Body of pancreas (tissue), 4 donors: ENCODE data around the gene NKD1. TPM values are rescaled to one million over a fixed set of nuclear protein-coding genes. Genes with fewer than 3 reads are reported as not detected.

ENCODE experiments used
- ATAC-seq: fragments of 150-250 bp; one replicate; pipeline ENCODE4 v1.9.1; 2016
- DNase-seq, 4 donors: peaks; one replicate each; pipeline ENCODE4 v3.0.0-alpha.2; 2019
- H3K27ac ChIP-seq, 4 donors: fragments of 200-600 bp; sonication (generic); 1 replicate in 3 of 4; 2 replicates in 1 of 4; pipeline versions ENCODE4 v1.5.1 to v1.6.1; 2016 to 2019; ENCODE audit warnings: mild to moderate bottlenecking in 1 of 4, mixed read lengths in 1 of 4, moderate library complexity in 1 of 4
- H3K27me3 ChIP-seq, 2 donors: fragments of 200-600 bp; sonication (generic); one replicate each; pipeline ENCODE4 v1.6.0; 2016; ENCODE audit warnings: mild to moderate bottlenecking in 1 of 2
- H3K36me3 ChIP-seq, 2 donors: fragments of 200-600 bp; sonication (generic); replicated peaks in 1 of 2; 2 replicates each; pipeline ENCODE4 v1.5.1; 2016; ENCODE audit warnings: low read depth in 2 of 2; ENCODE audit not compliant: insufficient read depth in 1 of 2
- H3K4me1 ChIP-seq: fragments of 200-600 bp; sonication (generic); one replicate; pipeline ENCODE4 v1.6.0; 2016
- H3K4me3 ChIP-seq, 2 donors: fragments of 200-600 bp; sonication (generic); 1 replicate in 1 of 2; 2 replicates in 1 of 2; pipeline ENCODE4 v1.5.1; 2016 to 2019
- H3K9me3 ChIP-seq, 3 donors: fragments of 200-600 bp; sonication (generic); 1 replicate in 2 of 3; 2 replicates in 1 of 3; pipeline ENCODE4 v1.5.1; 2016
- POLR2A ChIP-seq, 3 donors: fragments of 450-650 bp; IDR thresholded peaks; one replicate each; pipeline ENCODE4 v1.6.1; 2016; ENCODE audit warnings: antibody characterized with exemption in 3 of 3, mild to moderate bottlenecking in 2 of 3
- WGBS, 2 donors: methylation state at CpG; one replicate each; pipeline ENCODE4 v1.1.5; 2017; 5-methylcytosine and 5-hydroxymethylcytosine counted together
- intact Hi-C: fragments of 100-400 bp; cut with DNase I; formaldehyde crosslinking; loops from one replicate; pipeline ENCODE4 v1.15.1; 2023
- total RNA-seq, 2 donors: library from RNA; depleted of rRNA; stranded (reverse); fragments of >200 nt; gene quantifications; one replicate each; pipeline ENCODE4 v1.1.0, GENCODE V29; 2016
- TF ChIP-seq, protein P1 (sequence below), 7 experiments: fragments of 450-650 bp in 4 of 7; fragments of 200-600 bp in 3 of 7; sonication (generic) in 3 of 7; IDR thresholded peaks; one replicate each; pipeline ENCODE4 v1.5.1; 2016 to 2019; ENCODE audit warnings: antibody characterized with exemption in 7 of 7

Gene NKD1
- total RNA-seq, 2 donors from 2014 or later = 2.0 to 4.9 TPM

DNA sequence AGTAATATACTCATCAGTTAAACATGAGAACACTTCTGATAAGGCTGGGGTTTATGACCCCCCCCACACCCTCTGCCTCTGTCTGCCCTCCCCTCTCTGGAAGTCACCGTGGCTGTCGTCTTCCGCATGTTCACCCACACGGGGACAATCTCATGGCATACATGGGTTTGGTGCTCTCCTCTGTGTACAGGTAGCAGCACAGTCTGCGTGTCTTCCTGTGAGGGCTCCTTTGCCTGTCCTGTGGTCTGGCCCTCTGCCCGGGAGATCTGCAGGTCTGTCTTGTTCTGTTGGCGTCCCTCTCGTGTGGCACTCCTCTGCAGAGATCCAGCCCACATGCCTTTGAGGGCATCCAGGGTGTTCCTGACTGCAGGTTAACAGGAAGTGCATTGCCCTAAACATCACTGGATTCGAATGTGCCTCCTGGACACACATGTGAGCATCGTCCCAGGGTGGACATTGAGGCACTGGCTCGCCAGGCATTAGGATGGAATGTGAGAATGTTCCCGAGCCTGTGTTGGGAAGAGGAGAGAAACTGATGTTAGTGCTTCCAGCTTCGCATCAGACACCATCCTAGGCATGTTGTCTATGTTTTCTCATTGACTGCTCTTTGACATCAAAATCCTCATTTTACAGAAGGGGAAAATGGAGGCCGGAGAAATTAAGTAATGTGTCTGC lies 54.5 kb downstream of the NKD1 start:
- no peak for TF ChIP-seq POLR2A (IDR thresholded peaks at IDR 0.05)
- TF ChIP-seq, protein P1, sequence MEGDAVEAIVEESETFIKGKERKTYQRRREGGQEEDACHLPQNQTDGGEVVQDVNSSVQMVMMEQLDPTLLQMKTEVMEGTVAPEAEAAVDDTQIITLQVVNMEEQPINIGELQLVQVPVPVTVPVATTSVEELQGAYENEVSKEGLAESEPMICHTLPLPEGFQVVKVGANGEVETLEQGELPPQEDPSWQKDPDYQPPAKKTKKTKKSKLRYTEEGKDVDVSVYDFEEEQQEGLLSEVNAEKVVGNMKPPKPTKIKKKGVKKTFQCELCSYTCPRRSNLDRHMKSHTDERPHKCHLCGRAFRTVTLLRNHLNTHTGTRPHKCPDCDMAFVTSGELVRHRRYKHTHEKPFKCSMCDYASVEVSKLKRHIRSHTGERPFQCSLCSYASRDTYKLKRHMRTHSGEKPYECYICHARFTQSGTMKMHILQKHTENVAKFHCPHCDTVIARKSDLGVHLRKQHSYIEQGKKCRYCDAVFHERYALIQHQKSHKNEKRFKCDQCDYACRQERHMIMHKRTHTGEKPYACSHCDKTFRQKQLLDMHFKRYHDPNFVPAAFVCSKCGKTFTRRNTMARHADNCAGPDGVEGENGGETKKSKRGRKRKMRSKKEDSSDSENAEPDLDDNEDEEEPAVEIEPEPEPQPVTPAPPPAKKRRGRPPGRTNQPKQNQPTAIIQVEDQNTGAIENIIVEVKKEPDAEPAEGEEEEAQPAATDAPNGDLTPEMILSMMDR (IDR thresholded peaks at IDR 0.05) = no peak
- no peak overlapping the region for H3K27ac ChIP-seq
- H3K4me1 ChIP-seq = peaks cover 10% of the 10 kb centered on the region

DNA sequence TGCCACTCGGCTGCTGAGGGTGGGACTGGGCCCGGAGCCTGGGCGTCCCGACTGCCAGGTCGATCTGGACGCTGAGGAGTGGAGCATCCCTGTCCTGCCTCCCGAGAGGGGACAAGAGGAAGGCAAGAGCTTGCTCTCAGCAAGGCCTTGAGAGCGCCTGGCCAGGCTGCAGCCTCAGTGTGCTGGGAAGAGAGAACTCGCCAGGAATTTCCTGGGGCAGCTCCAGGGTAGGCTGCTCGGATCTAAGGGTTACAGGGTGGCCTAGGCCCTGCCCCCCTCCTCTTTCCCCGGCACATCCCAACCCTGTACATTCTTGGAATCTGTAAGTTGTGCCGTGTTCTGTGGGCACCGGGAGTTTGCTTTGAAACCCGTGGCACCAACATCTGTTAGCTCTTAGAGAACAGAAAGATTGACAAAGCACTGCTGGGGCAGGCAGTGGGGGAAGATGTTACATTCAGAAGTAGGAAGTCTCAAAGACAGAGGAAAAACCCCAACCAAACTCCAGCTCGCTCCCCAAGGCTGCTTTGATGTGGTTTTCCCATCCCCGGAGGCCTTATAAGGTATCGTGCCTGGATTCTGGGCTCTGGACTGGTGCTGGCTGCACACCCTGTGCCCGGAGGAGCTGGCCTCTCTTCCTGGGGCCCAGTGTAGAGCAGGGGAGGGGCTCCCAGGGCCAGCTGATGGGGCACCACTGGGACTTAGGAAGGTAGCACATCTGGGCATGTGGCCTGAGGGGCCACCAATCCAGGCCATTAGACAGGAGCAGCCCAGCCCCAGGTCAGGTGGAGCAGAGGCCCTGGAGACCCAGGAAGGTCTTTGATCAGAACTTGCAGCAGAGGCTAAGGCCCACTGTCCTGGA lies 55.2 kb downstream of the NKD1 start:
- DNase-seq (no peak), ATAC-seq (no peak)
- Histone ChIP-seq H3K9me3 (no peaks in the 10 kb centered on the region), H3K27ac (no peak overlapping the region), H3K36me3 (no peaks in the 10 kb centered on the region), H3K4me1 (peaks cover 8% of the 10 kb centered on the region), H3K27me3 (no peaks in the 10 kb centered on the region), H3K4me3 (no peak overlapping the region)
- TF ChIP-seq, protein P1 (IDR thresholded peaks at IDR 0.05) = no peak
- TF ChIP-seq POLR2A (IDR thresholded peaks at IDR 0.05) = no peak
- 79 to 83% methylated on average over 16 to 18 of the region's 18 CpGs for WGBS, 2 donors
- intact Hi-C loops = no loop called here

More for the DNA sequence above, 54.5 kb downstream of the NKD1 start:
- Histone ChIP-seq H3K4me3 (no peak overlapping the region), H3K36me3 (no peaks in the 10 kb centered on the region), H3K9me3 (no peaks in the 10 kb centered on the region), H3K27me3 (no peaks in the 10 kb centered on the region)
- ATAC-seq (no peak), DNase-seq (peak in 1 of 4 donors; percentile 23)
- WGBS, 2 donors = 74 to 79% methylated on average over 13 to 14 of the region's 14 CpGs
- intact Hi-C loops = no loop called here

DNA sequence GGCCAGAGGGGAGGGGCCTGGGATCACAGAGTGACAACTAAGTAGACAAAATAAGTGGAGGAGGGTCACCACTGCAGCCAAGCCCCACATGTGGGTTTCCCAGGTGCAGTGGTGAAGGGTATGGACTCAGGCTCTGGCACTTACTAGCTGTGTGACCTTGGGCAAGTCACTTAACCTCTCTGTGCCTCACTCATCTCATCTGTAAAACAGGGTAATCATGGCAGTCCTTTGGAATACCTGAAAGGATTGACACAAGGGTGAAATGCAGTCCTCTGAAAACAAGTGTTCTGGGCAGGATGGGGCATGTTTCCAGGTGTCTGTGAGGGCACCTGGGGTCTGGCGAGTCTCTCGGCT lies 55.8 kb downstream of the NKD1 start:
- Histone ChIP-seq H3K36me3 (no peaks in the 10 kb centered on the region), H3K27me3 (no peaks in the 10 kb centered on the region), H3K4me3 (no peak overlapping the region), H3K27ac (no peak overlapping the region), H3K9me3 (no peaks in the 10 kb centered on the region), H3K4me1 (peaks cover 4% of the 10 kb centered on the region)
- DNase-seq (no peak), ATAC-seq (no peak)
- 94 to 100% methylated on average over 2 of the region's 2 CpGs for WGBS, 2 donors
- TF ChIP-seq, protein P1 (IDR thresholded peaks at IDR 0.05) = no peak
- no peak for TF ChIP-seq POLR2A (IDR thresholded peaks at IDR 0.05)
- intact Hi-C loops = no loop called here

DNA sequence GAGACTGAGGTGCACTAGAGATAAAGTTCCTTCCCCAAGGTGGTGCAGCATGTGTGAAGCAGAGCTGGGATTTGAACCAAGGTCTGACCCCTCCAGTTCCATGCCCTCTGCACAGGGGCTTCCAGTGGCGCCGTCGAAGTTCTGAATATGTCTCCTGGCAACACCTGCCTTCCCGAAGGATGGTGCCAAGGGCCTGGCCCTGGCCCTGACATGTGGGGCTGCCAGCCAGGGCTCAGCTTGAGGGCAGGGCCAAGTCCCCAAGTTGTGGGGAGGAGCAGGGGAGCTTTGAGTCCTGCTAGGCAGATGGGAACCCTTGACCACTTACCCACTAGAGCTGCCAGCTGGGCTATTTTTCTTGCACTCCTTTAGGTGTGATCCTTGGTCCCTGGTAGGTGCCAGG lies 56.4 kb downstream of the NKD1 start:
- TF ChIP-seq, protein P1 (IDR thresholded peaks at IDR 0.05) = no peak
- TF ChIP-seq POLR2A (IDR thresholded peaks at IDR 0.05) = no peak
- no peak overlapping the region for H3K27ac ChIP-seq
- WGBS, 2 donors = 35 to 47% methylated on average over 4 of the region's 4 CpGs

More for the DNA sequence above, 56.4 kb downstream of the NKD1 start:
- Histone ChIP-seq H3K4me1 (peaks cover 4% of the 10 kb centered on the region), H3K36me3 (no peaks in the 10 kb centered on the region), H3K27me3 (no peaks in the 10 kb centered on the region), H3K4me3 (no peak overlapping the region), H3K9me3 (no peaks in the 10 kb centered on the region)
- ATAC-seq = no peak
- intact Hi-C loops = no loop called here
- peak in 1 of 4 donors; percentile 29 for DNase-seq
